HL-60 (cell line): ENCODE measurements around the gene ZNF541.

ENCODE experiments used
- DNase-seq, 2 experiments: peaks; one replicate each; pipeline ENCODE4 v3.0.0-alpha.2; 2010 to 2020; ENCODE audit warnings: low read depth in 1 of 2, low spot score in 1 of 2
- H3K27ac ChIP-seq: fragments of 250-450 bp; sonication (Bioruptor Pico); replicated peaks from 2 replicates; pipeline ENCODE4 v1.5.1; 2020; ENCODE audit warnings: mild to moderate bottlenecking, moderate library complexity
- H3K27me3 ChIP-seq: fragments of 250-450 bp; sonication (Bioruptor Pico); 2 replicates; pipeline ENCODE4 v1.5.1; 2021; ENCODE audit warnings: mild to moderate bottlenecking, moderate library complexity; ENCODE audit not compliant: insufficient read depth, poor library complexity, severe bottlenecking
- H3K4me3 ChIP-seq: replicated peaks from 2 replicates; pipeline ENCODE4 v1.5.1; 2011; ENCODE audit warnings: mild to moderate bottlenecking, control low read depth, low read length; ENCODE audit not compliant: insufficient read depth
- GABPA ChIP-seq: IDR thresholded peaks from 2 replicates; pipeline ENCODE4 v1.6.1; 2012; ENCODE audit warnings: low read depth
- POLR2AphosphoS5 ChIP-seq: IDR thresholded peaks from 2 replicates; pipeline ENCODE4 v1.6.1; 2012; ENCODE audit warnings: low read depth
- SPI1 ChIP-seq: IDR thresholded peaks from 2 replicates; pipeline ENCODE4 v1.6.1; 2012; ENCODE audit warnings: low read depth, mild to moderate bottlenecking, borderline replicate concordance
- TF ChIP-seq, protein P1 (sequence below): IDR thresholded peaks from 2 replicates; pipeline ENCODE4 v1.6.1; 2012; ENCODE audit warnings: low read depth; ENCODE audit not compliant: insufficient replicate concordance
- TF ChIP-seq, protein P2 (sequence below): IDR thresholded peaks from one replicate; pipeline ENCODE4 v1.5.1; 2011; ENCODE audit warnings: low read length, control low read depth, inconsistent platforms; ENCODE audit not compliant: insufficient read depth

The ZNF541 gene

DNA sequence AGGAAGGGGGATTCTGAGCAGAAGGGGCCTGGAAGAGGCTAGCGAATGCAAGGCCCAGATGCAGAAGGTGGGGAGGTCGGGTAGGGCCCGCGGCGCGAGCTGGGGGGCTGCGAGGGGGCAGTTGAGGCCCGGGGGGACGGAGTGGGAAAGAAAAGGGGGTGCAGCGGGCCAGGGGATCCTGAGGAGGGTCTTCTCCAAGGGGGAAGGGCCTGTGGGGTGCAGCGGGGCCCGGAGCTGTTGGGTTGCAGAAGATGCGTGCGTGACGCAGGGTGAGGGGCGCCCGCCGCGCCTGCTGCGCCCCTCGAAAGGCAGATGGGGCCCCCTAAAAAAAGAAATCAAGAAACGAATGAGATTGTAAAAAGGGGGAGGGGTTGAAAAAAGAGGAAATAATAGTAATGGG lies 313 bp downstream of the ZNF541 start:
- no peak for DNase-seq
- no peak for TF ChIP-seq POLR2AphosphoS5
- TF ChIP-seq SPI1 = no peak
- TF ChIP-seq GABPA = no peak
- TF ChIP-seq, protein P1, sequence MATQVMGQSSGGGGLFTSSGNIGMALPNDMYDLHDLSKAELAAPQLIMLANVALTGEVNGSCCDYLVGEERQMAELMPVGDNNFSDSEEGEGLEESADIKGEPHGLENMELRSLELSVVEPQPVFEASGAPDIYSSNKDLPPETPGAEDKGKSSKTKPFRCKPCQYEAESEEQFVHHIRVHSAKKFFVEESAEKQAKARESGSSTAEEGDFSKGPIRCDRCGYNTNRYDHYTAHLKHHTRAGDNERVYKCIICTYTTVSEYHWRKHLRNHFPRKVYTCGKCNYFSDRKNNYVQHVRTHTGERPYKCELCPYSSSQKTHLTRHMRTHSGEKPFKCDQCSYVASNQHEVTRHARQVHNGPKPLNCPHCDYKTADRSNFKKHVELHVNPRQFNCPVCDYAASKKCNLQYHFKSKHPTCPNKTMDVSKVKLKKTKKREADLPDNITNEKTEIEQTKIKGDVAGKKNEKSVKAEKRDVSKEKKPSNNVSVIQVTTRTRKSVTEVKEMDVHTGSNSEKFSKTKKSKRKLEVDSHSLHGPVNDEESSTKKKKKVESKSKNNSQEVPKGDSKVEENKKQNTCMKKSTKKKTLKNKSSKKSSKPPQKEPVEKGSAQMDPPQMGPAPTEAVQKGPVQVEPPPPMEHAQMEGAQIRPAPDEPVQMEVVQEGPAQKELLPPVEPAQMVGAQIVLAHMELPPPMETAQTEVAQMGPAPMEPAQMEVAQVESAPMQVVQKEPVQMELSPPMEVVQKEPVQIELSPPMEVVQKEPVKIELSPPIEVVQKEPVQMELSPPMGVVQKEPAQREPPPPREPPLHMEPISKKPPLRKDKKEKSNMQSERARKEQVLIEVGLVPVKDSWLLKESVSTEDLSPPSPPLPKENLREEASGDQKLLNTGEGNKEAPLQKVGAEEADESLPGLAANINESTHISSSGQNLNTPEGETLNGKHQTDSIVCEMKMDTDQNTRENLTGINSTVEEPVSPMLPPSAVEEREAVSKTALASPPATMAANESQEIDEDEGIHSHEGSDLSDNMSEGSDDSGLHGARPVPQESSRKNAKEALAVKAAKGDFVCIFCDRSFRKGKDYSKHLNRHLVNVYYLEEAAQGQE = no peak
- TF ChIP-seq, protein P2, sequence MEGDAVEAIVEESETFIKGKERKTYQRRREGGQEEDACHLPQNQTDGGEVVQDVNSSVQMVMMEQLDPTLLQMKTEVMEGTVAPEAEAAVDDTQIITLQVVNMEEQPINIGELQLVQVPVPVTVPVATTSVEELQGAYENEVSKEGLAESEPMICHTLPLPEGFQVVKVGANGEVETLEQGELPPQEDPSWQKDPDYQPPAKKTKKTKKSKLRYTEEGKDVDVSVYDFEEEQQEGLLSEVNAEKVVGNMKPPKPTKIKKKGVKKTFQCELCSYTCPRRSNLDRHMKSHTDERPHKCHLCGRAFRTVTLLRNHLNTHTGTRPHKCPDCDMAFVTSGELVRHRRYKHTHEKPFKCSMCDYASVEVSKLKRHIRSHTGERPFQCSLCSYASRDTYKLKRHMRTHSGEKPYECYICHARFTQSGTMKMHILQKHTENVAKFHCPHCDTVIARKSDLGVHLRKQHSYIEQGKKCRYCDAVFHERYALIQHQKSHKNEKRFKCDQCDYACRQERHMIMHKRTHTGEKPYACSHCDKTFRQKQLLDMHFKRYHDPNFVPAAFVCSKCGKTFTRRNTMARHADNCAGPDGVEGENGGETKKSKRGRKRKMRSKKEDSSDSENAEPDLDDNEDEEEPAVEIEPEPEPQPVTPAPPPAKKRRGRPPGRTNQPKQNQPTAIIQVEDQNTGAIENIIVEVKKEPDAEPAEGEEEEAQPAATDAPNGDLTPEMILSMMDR = no peak
- no peak overlapping the region for H3K4me3 ChIP-seq
- peaks cover 17% of the 10 kb centered on the region for H3K27me3 ChIP-seq
- no peak overlapping the region for H3K27ac ChIP-seq

DNA sequence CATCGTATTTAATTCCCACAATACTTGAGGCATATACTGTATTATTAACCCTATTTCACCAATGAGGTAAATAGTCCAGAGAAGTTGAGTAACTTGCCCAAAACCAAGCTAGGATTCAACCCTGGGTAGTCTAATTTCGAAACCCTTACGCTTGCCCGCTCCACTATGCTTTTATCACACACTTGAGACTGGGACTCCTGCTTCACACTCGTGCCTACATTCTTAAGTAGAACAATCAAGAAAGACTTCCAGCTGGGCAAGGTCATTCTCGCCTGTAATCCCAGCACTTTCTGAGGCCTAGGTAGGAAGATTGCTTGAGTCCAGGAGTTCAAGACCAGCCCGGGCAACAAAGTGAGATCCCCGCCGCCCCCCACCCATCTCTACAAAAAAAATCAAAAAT lies 3.6 kb downstream of the ZNF541 start:
- no peak for TF ChIP-seq POLR2AphosphoS5
- TF ChIP-seq, protein P2 = no peak
- no peak for TF ChIP-seq SPI1
- TF ChIP-seq GABPA = no peak
- TF ChIP-seq, protein P1 = no peak
- no peak overlapping the region for H3K27ac ChIP-seq
- no peak overlapping the region for H3K4me3 ChIP-seq
- H3K27me3 ChIP-seq = peaks cover 17% of the 10 kb centered on the region
- no peak for DNase-seq

DNA sequence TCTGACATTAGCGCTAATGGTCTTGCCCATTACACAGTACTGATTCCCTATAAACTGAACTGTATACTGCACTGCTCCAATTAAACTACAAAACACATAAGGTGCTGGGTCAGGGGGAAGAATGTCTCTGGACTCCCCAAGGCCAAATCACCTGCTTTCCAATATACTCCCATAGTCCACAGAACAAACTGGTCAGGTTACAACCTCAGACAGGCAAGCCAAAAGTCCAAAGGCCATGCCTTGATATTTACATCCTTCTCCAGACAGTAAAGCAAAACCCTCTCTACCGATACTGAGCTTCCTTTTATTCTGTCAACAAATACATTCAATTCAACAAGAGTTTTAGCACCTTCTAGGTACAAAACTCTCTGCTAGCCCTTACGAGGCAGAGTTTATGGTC lies 8.9 kb downstream of the ZNF541 start:
- Histone ChIP-seq H3K4me3 (no peak overlapping the region), H3K27ac (no peak overlapping the region), H3K27me3 (no peaks in the 10 kb centered on the region)
- TF ChIP-seq SPI1 = no peak
- TF ChIP-seq, protein P2 = no peak
- no peak for TF ChIP-seq GABPA
- no peak for TF ChIP-seq POLR2AphosphoS5
- TF ChIP-seq, protein P1 = no peak
- DNase-seq = no peak
